Measurements from ENCODE around the gene IRF4. TPM values are rescaled to one million over a fixed set of nuclear protein-coding genes. Genes with fewer than 3 reads are reported as not detected.

The IRF4 gene
- total RNA-seq, 1 donor from 2014 or later: 0.30 TPM

DNA sequence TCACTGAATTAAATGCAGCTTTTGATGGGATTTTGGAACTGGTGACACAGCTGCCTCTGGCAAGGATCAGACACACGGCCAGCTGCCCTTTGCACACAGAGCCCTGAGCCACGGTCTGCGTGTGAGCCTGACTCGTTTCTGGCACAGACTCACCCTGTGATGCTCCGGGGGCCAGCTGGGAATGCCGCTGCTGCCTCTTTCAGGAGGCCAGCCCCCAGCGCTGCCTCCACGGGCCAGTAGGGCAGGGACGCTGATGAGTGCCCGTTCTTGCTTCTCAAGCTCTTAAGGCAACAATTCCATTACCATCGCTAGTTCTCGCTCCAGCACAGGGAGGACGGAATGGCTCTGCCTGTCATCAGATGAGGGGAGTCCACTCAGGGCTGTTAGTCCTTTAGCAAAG lies 61.6 kb downstream of the IRF4 start:
- Mint-ChIP-seq H3K27ac (ENCODE audit: unreplicated experiment) (no peak overlapping the region), H3K36me3 (ENCODE audit: low read depth) (peaks cover 3% of the 10 kb centered on the region), H3K4me3 (no peak overlapping the region), H3K9me3 (peaks cover 10% of the 10 kb centered on the region), H3K27me3 (ENCODE audit: low read depth) (no peaks in the 10 kb centered on the region), H3K4me1 (no peaks in the 10 kb centered on the region)
- TF ChIP-seq, protein P1, sequence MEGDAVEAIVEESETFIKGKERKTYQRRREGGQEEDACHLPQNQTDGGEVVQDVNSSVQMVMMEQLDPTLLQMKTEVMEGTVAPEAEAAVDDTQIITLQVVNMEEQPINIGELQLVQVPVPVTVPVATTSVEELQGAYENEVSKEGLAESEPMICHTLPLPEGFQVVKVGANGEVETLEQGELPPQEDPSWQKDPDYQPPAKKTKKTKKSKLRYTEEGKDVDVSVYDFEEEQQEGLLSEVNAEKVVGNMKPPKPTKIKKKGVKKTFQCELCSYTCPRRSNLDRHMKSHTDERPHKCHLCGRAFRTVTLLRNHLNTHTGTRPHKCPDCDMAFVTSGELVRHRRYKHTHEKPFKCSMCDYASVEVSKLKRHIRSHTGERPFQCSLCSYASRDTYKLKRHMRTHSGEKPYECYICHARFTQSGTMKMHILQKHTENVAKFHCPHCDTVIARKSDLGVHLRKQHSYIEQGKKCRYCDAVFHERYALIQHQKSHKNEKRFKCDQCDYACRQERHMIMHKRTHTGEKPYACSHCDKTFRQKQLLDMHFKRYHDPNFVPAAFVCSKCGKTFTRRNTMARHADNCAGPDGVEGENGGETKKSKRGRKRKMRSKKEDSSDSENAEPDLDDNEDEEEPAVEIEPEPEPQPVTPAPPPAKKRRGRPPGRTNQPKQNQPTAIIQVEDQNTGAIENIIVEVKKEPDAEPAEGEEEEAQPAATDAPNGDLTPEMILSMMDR (conservative IDR thresholded peaks at IDR 0.05): no peak
- DNase-seq (ENCODE audit: low read depth, low spot score): no peak

DNA sequence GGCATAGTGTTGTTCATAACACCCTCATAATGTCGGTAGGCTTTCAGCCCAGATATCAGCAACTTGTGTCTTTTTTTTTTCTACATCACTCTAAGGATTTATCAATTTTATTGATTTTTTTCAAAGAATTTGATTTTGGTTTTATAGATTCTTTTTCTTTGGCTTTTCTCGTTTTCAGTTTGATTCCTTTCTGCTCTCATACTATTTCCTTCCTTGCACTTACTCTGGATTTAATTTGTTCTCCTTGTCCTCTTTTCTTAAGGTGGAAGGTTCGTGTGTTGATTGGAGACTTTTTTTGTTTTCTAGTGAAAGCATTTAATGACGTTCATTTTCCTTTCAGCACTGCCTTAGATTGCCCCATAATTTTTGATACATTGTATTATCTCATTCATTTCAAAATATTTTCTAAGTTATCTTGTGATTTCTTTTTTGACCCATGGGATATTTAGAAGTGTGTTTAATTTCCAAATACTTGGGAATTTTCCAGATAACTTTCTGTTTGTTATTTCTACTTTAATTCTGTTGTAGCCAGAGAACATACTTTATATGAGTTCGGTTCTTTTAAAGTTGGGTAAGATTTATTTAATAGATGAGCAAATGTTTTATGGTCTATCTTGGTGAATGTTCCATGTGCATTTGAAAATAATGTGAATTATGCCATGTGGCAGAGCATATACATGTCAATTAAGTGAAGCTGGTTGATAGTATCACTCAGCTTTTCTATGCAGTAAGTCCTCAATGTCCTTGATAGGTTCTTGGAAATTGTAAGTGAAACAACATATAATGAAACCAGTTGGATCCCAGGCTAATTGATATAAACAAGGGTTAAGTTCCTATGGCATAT lies 62.8 kb downstream of the IRF4 start:
- TF ChIP-seq, protein P1 (conservative IDR thresholded peaks at IDR 0.05): no peak
- Mint-ChIP-seq H3K9me3 (peaks cover 8% of the 10 kb centered on the region), H3K36me3 (ENCODE audit: low read depth) (no peaks in the 10 kb centered on the region), H3K4me3 (no peak overlapping the region), H3K4me1 (no peaks in the 10 kb centered on the region), H3K27me3 (ENCODE audit: low read depth) (no peaks in the 10 kb centered on the region), H3K27ac (ENCODE audit: unreplicated experiment) (no peak overlapping the region)
- DNase-seq (ENCODE audit: low read depth, low spot score): no peak

DNA sequence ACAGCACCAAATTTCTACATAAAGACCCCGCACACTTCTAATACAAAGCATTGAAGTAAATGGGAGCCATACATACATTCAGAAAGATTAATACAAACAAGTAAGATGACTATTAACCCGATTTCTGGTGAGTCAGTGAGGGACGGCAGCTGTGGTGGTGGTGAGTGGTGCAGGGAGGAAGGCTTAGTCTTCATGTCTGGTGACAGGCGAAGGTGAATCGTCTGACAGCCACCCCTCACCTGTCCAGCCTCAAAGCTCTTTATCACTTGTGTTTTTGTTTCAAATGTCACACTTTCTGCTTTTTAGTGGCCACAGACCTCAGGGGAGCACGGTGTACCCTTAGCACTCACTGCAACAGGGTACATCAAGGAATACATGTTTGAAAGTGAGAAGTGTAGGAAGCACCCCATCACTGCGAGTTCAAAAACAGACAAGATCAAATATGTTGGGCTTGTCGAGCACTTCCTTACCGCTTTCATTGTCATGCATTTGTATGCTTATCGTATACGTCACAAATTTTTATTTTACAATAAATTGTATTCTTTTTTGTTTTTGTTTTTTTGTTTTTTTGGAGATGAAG lies 63.5 kb downstream of the IRF4 start:
- no peak for DNase-seq (ENCODE audit: low read depth, low spot score)
- TF ChIP-seq, protein P1 (conservative IDR thresholded peaks at IDR 0.05): no peak
- Mint-ChIP-seq H3K27ac (ENCODE audit: unreplicated experiment) (no peak overlapping the region), H3K36me3 (ENCODE audit: low read depth) (no peaks in the 10 kb centered on the region), H3K9me3 (peaks cover 8% of the 10 kb centered on the region), H3K4me1 (no peaks in the 10 kb centered on the region), H3K27me3 (ENCODE audit: low read depth) (no peaks in the 10 kb centered on the region), H3K4me3 (no peak overlapping the region)

DNA sequence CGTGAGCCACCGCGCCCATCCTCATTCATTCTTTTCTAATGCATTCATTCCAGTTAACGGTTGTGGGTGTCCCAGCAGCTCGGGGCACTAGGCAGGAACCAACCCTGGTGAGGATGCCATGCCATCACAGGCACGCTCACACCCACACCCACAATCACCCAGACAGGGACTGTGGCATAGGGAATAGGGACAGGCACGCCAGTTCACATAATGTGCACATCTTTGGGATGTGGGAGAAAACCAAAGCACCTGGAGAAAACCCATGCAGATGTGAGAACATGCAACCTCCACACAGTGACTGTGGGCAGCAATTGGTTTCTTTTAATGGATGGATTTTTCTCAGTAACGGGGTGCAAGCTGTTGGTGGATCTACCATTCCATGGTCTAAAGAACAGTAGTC lies 64.3 kb downstream of the IRF4 start:
- H3K36me3 Mint-ChIP-seq (ENCODE audit: low read depth): no peaks in the 10 kb centered on the region
- no peak overlapping the region for H3K4me3 Mint-ChIP-seq
- TF ChIP-seq, protein P1 (conservative IDR thresholded peaks at IDR 0.05): no peak
- H3K4me1 Mint-ChIP-seq: no peaks in the 10 kb centered on the region
- no peak overlapping the region for H3K27ac Mint-ChIP-seq (ENCODE audit: unreplicated experiment)
- peaks cover 6% of the 10 kb centered on the region for H3K9me3 Mint-ChIP-seq
- no peak for DNase-seq (ENCODE audit: low read depth, low spot score)
- no peaks in the 10 kb centered on the region for H3K27me3 Mint-ChIP-seq (ENCODE audit: low read depth)

DNA sequence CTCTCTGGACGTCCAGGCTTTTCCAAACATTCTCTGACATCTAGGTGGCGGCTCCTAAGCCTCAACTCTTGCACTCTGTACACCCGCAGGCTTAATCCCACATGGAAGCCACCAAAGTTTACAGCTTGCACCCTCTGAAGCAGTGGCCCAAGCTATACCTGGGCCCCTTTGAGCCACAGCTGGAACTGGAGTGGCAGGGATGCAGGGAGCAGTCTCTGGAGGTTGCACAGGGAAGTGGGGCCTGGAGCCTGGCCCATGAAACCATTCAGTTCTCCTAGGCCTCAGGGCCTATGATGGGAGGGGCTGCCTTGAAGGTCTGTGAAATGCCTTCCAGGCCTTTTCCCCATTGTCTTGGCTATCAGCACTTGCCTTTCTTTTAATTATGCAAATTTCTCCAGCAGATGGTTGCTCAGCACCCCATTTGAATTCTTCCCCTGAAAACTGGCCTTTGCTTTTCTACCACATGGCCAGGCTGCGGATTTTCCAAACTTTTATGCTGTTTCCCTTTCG lies 64.9 kb downstream of the IRF4 start:
- Mint-ChIP-seq H3K27me3 (ENCODE audit: low read depth) (no peaks in the 10 kb centered on the region), H3K27ac (ENCODE audit: unreplicated experiment) (no peak overlapping the region), H3K4me3 (no peak overlapping the region), H3K4me1 (no peaks in the 10 kb centered on the region), H3K9me3 (peaks cover 6% of the 10 kb centered on the region), H3K36me3 (ENCODE audit: low read depth) (no peaks in the 10 kb centered on the region)
- TF ChIP-seq, protein P1 (conservative IDR thresholded peaks at IDR 0.05): no peak
- no peak for DNase-seq (ENCODE audit: low read depth, low spot score)

Measured in neural crest cell (in vitro differentiated cells).